Measurements from ENCODE around the gene LRIF1. TPM values are rescaled to one million over a fixed set of nuclear protein-coding genes. Genes with fewer than 3 reads are reported as not detected.

LRIF1 gene
- total RNA-seq, 1 donor from 2014 or later: 28.4 TPM

GRCh38 chr1:110897681-110898080 lies 66.0 kb downstream of the LRIF1 start:
- H3K4me3 ChIP-seq: no peak overlapping the region
- H3K9me3 ChIP-seq (ENCODE audit: low read depth): no peaks in the 10 kb centered on the region
- H3K27me3 ChIP-seq: no peaks in the 10 kb centered on the region
- H3K27ac ChIP-seq: no peak overlapping the region
- peaks cover 2% of the 10 kb centered on the region for H3K27me3 Mint-ChIP-seq (ENCODE audit: insufficient read depth, low read depth)
- no peak overlapping the region for H3K4me2 ChIP-seq
- peaks cover 2% of the 10 kb centered on the region for H3K9me3 Mint-ChIP-seq
- no peak overlapping the region for H2AFZ ChIP-seq (replicated peaks)
- no peak for DNase-seq (ENCODE audit: low spot score)
- H4K20me1 ChIP-seq (ENCODE audit: low read depth): no peaks in the 10 kb centered on the region
- H3K4me1 Mint-ChIP-seq: peaks cover 3% of the 10 kb centered on the region
- H3K4me3 Mint-ChIP-seq: no peak overlapping the region
- H3K4me1 ChIP-seq: no peaks in the 10 kb centered on the region
- TF ChIP-seq CTCF (IDR thresholded peaks at IDR 0.05) (no peak), EZH2 (IDR thresholded peaks at IDR 0.05) (no peak), EZH2phosphoT487 (IDR thresholded peaks at IDR 0.05) (no peak)
- no peak overlapping the region for H3K9ac ChIP-seq
- no peak overlapping the region for H3K27ac Mint-ChIP-seq
- H3K36me3 Mint-ChIP-seq: no peaks in the 10 kb centered on the region
- no peaks in the 10 kb centered on the region for H3K36me3 ChIP-seq
- H3K79me2 ChIP-seq (ENCODE audit: low read depth): no peaks in the 10 kb centered on the region
- H3F3A ChIP-seq (ENCODE audit: low read depth): no peaks in the 10 kb centered on the region

Other genes starting within 250 kb of the LRIF1 start
- gene CD53, start 90.8 kb downstream of the LRIF1 start, total RNA-seq (ENCODE audit: low replicate concordance): not detected in 2 replicates
- gene DRAM2, start 176.2 kb upstream of the LRIF1 start, total RNA-seq (ENCODE audit: low replicate concordance): 85.9 and 145 TPM in 2 replicates
- 34.6 and 58.9 TPM in 2 replicates for gene CEPT1, start 176.3 kb upstream of the LRIF1 start, total RNA-seq (ENCODE audit: low replicate concordance)
- gene DENND2D, start 236.7 kb upstream of the LRIF1 start, total RNA-seq (ENCODE audit: low replicate concordance): not detected in 2 replicates